HL-60/S4 treated with retinoic acid at 250 ng/mL for 4 days and 3 days (cell line): Measurements from ENCODE around the gene KIAA2012.

Experiments
- in situ Hi-C: fragments of 300-500 bp; cut with MboI; formaldehyde crosslinking; loops from 2 replicates; pipeline ENCODE4 v1.7.0; 2022; ENCODE audit warnings: low sequenced_read_pairs

KIAA2012 gene

GRCh38 chr2:202072737-202073401, at the start of gene KIAA2012:
TSS of gene KIAA2012 (plus strand) at chr2:202073255. CDS start at chr2:202073628, 373 bp downstream.
- in situ Hi-C loops: no loop called here

- in situ Hi-C loops: no loop called here
These were observed 49.2 kb upstream of the KIAA2012 start for GRCh38 chr2:202023904-202024266.

GRCh38 chr2:202024871-202025270, 48.2 kb upstream of the KIAA2012 start:
- in situ Hi-C loops: no loop called here

GRCh38 chr2:202025816-202026215, 47.2 kb upstream of the KIAA2012 start:
- in situ Hi-C loops: no loop called here

GRCh38 chr2:202026507-202026906, 46.5 kb upstream of the KIAA2012 start:
- in situ Hi-C loops: no loop called here

GRCh38 chr2:202030691-202031090, 42.4 kb upstream of the KIAA2012 start:
- in situ Hi-C loops: no loop called here

- in situ Hi-C loops: no loop called here
These were observed 41.7 kb upstream of the KIAA2012 start for GRCh38 chr2:202031246-202031951.

- in situ Hi-C loops: no loop called here
These were observed 40.2 kb upstream of the KIAA2012 start for GRCh38 chr2:202032846-202033316.

- in situ Hi-C loops: no loop called here
These were observed 39.5 kb upstream of the KIAA2012 start, which contains the start of gene FZD7 for GRCh38 chr2:202033317-202034248. TSS of gene FZD7 (plus strand) at chr2:202033855. CDS start at chr2:202034648, 793 bp downstream.

GRCh38 chr2:202034249-202035088, 38.6 kb upstream of the KIAA2012 start:
- in situ Hi-C loops: no loop called here

GRCh38 chr2:202035089-202035940, 37.7 kb upstream of the KIAA2012 start:
- in situ Hi-C loops: no loop called here

- in situ Hi-C loops: no loop called here
These were observed 37.1 kb upstream of the KIAA2012 start for GRCh38 chr2:202035941-202036372.

- in situ Hi-C loops: no loop called here
These were observed 36.4 kb upstream of the KIAA2012 start for GRCh38 chr2:202036601-202037037.

GRCh38 chr2:202037086-202037485, 36.0 kb upstream of the KIAA2012 start:
- in situ Hi-C loops: no loop called here

GRCh38 chr2:202038471-202039277, 34.4 kb upstream of the KIAA2012 start:
- in situ Hi-C loops: no loop called here

- in situ Hi-C loops: no loop called here
These were observed 33.6 kb upstream of the KIAA2012 start for GRCh38 chr2:202039278-202040078.

- in situ Hi-C loops: no loop called here
These were observed 32.8 kb upstream of the KIAA2012 start for GRCh38 chr2:202040079-202040844.
